NCI-H1930 (cell line): ENCODE measurements around the gene ZNF138.
"Not testable (repeated sequence)": the region's sequence is repeated elsewhere in the genome, so short reads cannot be mapped to it uniquely, and the experiment has no call there.

Experiments used
- DNase-seq, 2 experiments: peaks; one replicate each; lab custom pipeline; 2025; lab: John Stamatoyannopoulos, UW

ZNF138 gene

DNA sequence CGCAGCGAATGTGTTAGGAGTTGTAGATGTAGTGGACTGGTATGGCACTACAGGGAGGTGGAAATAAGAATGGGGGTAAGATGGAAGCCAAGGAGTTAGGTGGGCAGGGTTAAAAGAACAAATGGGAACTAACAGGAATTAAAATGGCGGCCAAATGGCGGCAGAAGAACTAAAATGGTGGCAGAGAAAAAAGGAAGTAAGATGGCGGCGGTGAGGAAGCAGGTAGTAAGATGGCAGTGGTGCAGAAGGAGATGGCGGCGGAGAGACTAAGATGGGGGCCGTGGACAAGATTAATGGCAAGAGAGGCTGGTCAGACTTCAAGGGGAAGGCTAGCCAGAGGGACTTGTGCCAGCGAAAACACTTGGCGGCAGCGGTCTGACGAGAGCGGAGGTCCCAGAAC, 44.5 kb downstream of the ZNF138 start:
- DNase-seq, result no peak

DNA sequence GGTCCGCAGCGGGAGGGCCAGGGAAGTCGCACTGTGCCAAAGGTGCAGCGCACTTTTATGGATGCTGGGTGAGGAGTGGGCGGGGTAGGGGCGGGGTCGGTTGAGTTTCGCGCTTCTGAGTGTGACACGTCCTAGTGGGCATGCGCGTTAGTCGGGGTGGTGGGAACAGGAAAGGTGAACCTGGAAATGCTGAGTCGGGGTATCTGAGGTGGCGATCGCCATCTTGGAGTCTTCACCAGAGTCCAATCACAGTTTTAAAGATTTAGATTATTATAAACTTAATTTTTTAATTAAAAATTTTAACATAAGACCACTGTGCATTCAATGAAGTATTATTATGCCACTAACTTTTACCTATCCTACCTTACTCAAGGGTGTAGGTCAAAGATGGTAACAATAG, 45.7 kb downstream of the ZNF138 start:
- DNase-seq, result no peak

DNA sequence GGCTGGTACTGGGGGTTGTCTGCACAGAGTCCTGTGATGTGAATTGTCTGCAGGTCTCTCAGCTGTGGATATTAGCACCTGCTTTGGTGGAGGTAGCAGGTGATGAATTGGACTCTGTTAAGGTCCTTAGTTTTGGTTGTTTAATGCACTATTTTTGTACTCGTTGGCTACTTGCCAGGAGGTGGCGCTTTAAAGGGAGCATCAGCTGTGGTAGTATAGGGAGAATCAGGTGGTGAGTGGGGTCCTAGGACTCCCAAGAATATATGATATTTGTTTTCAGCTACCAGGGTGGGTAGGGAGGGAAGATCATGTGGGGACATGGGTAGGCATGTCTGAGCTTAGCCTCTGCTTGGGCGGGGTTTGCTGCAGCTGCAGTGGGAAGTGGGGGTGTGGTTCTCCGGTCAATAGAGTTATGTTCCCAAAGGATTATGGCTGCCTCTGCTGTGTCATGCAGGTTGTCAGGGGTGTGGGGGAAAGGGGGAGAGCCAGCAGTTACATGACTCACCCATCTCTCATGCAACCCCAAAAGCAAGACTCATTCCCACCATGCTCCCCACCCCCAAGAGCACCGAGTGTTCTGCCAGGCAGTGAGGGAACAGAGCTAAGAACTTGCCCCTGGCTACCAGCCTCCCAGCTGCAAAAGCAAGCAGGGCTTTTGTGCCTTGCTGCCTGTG, 55.2 kb downstream of the ZNF138 start:
- DNase-seq, result no peak

DNA sequence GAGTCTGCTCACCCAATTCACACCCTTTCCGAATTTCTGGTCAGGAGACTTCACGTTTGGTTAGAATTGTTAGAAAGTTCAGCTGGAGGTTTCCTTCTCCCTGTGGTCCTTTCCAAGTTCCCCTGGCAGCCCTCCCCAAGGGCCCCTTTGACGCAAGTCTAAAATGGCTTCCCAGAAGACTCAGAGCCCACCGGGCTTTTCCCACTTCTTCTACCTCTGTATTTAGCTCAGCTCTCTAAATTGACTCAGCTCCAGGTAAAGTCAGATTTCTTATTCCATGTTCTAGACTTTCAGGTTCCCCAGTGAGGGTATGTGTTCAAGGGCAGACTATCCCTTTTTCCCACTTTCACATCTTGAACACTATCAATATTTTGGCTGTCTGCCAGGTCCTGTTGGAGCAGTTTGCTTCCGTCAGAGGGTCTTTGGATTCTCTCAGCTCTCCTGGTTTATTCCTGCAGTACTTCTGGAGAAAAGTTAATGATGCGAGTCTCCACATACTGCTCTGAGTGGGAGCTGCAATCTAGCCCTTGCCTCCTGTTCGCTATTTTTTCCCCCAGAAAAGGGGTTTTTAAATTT, 55.8 kb downstream of the ZNF138 start:
- no peak for DNase-seq

- DNase-seq, result no peak
These were observed 59.5 kb downstream of the ZNF138 start for GRCh38 chr7:64853679-64854078.

DNA sequence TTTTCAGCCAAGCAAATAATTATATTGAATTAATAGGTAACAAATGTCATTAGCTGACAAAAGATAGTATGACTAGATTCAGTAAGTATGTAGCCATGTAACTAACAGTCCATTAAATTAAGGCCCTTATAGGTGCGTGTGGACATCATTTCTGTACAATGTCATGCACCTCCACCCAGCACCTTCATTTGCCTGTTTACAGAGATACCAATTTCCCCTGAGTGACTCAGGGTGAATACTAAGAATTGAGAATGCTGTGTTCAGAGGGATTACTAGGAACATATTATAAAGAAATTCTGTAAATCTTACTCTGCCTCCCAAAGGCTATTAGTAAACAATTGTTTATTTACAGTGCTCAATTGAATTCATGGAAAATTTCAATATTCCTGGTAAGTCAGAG, 60.7 kb downstream of the ZNF138 start:
- DNase-seq, result no peak

DNA sequence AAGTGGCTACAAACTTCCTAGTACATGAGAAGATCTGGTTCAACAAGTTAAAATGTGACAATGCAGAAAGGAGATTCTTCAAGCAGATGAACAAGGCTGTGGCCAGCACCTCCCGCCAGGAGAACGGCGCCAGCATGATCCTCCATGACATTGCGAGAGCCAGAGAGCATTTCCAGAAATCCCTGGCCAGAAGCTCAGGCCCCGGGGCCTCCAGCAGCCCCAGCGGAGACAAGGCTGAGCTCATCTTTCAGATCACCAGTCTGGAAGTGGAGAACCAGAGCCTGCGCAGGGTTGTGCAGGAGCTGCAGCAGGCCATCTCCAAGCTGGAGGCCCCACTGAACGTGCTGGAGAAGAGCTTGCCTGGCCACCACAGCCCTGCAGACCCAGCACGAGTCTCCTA, 68.8 kb downstream of the ZNF138 start:
- DNase-seq, result no peak

DNA sequence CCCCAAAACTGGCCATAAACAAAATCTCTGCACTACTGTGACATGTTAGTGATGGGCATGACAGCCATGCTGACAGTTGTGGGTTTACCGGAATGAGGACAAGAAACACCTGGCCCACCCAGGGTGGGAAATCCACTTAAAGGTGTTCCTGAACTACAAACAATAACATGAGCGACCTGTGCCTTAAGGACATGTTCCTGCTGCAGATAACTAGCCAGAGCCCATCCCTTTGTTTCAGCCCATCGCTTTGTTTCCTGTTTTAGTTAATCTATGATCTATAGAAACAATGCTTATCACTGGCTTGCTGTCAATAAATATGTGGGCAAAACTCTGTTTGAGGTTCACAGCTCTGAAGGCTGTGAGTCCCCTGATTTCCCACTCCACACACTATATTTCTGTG, 69.3 kb downstream of the ZNF138 start:
- DNase-seq, result not testable (repeated sequence)

GRCh38 chr7:64863969-64864368, 69.7 kb downstream of the ZNF138 start:
- DNase-seq, result no peak

GRCh38 chr7:64867863-64868440, 73.7 kb downstream of the ZNF138 start:
- no peak for DNase-seq

GRCh38 chr7:64868499-64868898, 74.3 kb downstream of the ZNF138 start:
- DNase-seq, result no peak

GRCh38 chr7:64869121-64869725, 75.0 kb downstream of the ZNF138 start:
- DNase-seq, result no peak

- DNase-seq, result no peak
These were observed 75.8 kb downstream of the ZNF138 start for GRCh38 chr7:64869912-64870562.

- no peak for DNase-seq
These were observed 76.4 kb downstream of the ZNF138 start for GRCh38 chr7:64870656-64871055.

DNA sequence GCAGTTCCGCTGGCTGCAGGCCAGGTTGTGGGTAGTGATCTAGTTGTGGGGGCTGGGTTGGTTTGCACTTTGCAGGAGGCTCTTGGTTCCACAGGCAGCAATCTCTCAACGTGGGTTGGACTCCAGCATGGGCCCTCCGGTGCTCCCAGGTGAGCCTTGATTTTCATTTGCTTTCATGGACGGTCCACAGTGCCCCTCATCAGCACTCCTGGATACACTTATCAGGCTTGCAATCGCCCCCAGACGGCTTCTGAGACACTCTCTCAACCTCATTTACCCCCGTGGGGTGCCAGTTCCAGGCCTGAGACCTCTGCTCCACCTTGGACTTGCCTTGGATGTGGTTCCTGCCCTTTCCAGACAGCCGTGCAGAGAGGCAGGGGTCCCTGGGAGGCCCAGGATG, 77.5 kb downstream of the ZNF138 start:
- DNase-seq, result no peak

DNA sequence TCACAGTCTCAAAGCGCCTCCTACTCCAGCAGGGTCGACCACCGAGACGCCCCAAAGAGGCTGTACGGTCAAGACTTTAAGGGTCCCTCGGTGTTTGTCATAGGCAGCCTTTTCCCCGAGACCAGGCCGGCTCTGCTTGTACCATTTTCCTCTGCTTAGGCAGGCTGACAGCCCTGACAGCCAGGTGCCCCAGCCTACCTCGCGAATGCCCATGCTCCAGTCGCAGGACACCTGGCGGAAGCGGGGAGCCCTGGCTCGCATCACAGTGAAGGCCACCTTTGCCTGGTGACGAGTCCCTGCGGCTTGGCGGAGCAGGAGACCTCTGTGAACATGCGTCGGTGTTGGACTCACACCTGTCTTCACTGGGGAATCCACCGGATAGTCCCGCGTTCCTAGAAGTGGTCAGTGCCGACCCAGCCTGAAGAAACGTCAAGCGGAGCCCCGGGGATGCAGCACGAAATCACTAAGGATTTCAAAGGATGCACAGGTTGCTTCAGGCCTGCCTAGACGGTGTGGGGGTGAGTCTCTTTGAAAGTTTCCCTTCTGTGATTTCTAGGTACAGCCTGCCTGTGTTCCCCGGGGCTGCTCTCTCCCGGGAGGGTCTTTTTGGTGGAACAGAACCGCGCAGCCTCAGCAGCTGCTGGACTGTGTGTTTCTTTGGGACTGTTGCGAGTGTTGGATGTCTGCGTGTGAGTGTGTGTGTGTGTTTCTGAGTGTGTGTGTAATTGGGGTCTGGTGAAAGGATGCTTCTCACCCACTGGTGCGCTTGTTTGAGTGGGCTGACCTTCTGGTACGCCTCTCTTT, 78.3 kb downstream of the ZNF138 start:
- no peak for DNase-seq

DNA sequence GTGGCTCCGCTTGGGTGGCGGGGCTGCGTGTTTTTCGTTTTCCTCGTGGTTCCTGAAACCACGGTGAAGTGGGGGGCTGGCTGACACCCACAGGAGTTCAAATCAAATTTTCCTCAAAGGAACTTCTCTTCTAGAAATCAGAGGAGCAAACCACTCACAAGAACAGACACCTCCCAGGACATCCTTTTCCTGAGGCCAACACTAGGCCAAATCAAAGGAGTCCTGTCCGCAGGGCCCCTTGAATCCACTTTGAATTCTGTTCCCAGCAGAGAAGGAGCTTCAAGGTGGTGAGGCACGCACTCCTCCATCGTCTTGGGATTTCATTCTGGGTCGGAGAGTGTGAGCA, 78.9 kb downstream of the ZNF138 start:
- no peak for DNase-seq

GRCh38 chr7:64873517-64873916, 79.3 kb downstream of the ZNF138 start:
- DNase-seq, result no peak

GRCh38 chr7:64874114-64874513, 79.9 kb downstream of the ZNF138 start:
- DNase-seq, result no peak

- DNase-seq, result no peak
These were observed 80.5 kb downstream of the ZNF138 start for GRCh38 chr7:64874562-64875250.

DNA sequence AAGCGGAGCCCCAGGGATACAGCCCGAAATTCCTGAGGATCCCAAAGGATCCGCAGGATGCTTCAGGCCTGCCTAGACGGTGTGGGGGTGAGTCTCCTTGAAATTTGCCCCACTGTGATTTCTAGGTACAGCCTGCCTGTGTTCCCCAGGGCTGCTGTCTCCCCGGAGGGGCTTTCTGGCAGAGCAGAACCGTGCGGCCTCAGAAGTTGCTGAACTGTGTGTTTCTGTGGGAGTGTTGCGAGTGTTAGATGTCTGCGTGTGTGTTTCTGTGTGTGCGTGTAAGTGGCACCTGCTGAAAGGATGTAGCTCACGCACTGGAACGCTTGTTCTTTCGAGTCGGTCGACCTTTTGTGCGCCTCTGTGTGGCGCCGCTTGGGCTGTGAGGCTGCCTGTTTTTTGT, 81.0 kb downstream of the ZNF138 start:
- no peak for DNase-seq
